ENCODE results near the gene RELN.
"Not testable (repeated sequence)": the region's sequence is repeated elsewhere in the genome, so short reads cannot be mapped to it uniquely, and the experiment has no call there.

RELN gene

DNA sequence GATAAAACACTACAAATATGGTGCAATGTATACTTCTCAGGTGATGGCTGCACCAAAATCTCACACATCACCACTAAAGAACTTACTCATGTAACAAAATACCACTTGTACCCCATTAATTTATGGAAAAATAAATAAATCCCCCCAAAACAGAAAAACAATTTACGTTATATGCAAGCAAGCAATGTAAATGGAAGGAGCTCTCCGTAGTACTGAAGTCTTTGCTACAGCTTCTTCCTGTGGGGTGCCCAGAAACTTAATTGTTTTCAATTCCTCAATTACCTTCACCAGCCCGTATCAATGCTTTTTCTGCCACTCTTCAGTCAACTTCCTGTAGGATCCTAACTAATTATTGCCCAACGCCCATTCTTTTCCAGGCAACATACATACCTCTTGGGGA is 138.1 kb downstream of the RELN start:
- no peak for DNase-seq (ENCODE audit: low read depth, low spot score)

DNA sequence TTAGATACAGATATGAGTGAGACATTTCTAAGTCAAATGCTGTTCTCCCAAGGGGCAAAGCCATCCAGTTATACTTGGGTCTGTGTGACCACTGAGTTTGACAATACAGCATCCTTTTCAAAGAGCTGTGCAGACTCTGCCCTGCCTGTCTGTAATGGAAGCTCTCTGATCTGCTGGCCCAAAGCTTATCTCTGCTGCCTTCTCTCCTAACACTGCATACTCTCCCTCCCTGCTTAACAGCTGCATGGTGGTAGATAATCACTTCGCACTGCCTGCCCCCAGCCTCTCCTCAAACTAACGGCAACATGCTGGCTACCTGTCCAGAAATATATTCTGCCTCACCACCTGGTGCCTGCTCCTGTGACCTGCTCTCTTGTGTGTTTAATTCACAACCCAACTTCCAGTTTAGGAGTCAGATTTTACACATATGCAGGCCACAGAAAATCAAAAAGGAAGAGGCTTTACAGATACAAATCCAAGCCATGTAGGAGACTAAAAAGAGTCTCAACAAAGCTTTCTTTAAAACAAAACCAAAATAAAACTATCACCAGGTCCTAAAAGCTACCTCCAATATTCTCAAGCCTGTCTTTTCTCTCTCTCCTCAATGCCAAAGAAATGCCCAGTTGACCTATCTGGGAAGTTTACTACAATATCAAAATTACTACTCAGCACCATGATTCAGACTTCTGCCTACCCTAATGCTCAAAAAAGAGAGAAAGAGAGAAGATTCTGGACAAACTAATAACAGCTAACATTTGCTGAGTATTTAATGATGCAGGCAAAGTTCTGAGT is 145.6 kb downstream of the RELN start:
- no peak for DNase-seq (ENCODE audit: low read depth, low spot score)

DNA sequence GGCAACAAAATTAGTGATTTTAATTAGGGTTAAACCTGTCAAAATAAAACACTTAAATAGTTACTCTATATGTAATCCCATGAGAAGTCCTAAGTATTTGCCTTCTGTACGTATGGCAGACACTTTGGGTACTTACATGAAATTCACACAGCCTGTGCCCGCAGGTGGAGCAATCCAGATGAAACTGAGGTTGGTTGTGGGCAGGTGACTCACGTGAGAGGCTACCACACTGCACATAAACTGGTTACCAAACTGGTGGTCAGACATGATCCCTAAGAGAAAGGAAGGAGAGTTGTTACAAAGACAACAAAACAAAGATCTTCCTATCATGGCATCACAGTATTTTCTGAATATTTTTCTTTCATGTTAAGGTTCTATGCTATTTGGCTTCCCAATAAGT is 156.1 kb downstream of the RELN start:
- no peak for DNase-seq (ENCODE audit: low read depth, low spot score)

DNA sequence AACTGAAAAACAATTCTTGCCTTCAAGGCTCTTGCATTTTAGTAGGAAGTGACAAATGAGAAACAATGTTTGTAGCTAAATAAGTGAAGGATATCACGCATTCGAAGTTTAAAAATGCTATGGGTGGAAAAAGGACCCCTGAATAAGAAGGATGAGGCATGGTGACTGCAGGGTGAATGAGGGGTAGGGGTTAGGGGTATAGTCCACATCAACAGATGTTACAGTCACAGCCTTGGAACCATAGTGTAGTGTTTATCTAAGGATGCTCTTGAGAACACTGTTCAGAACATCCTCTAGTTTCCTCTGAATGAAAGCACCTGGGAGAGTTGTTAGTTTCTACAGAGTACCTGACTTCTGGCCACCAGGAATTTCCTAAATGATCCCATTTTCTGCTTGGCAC is 157.0 kb downstream of the RELN start:
- DNase-seq (ENCODE audit: low read depth, low spot score): no peak

DNA sequence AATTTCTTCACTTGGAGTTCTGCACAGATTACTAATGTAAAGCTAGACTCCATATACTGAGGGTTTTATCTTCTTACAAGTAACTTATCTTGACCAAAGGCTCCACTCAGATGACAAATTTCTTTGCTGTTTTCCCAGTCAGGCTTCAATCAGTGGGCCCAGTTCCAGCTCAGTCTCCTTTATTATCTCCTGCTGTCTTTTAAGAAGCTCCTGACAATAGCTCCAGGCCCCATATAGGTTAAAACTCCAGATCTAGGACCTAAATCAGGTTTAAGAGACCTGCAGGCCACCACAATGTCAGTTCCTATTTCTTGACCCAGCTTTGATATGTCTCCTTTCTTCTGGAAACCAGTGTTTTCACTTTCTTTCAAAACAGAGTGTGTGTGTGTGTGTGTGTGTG is 165.2 kb downstream of the RELN start:
- DNase-seq (ENCODE audit: low read depth, low spot score): no peak

DNA sequence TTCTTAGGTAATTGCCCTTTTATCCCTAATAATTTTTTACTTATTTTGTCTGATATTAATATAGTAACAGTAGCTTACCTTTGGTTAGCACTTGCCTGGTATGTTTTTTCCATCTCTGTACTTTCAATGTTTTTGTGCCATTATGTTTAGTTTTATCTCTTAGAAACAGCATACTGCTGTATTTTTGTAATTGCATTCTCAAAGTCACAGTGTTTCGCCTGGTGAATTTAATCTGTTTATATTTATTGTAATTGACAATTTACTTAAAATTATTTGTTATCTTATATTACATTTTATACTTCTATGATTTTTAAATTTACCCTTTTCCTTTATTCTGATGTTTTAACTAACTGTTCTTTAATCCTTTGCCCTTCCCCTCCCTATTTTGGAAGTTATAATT is 166.4 kb downstream of the RELN start:
- DNase-seq (ENCODE audit: low read depth, low spot score): no peak

DNA sequence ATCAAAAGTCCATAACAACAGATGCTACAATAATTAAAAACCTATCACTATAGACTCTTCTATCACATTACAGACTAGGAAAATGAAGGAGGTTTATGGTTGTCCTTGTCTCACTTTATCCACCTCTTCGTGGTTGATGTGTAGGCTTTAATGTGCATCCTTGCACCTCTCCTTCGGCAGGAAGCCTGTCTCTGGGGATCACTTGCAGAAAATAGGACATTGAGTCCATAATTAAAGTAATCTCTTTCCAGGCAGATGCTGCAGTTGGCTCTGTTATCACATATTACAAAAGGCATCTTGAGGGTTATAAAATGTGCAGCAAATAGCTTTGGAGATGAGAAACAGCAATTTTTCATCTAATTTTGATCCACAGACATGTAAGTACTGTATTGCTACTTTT is 168.4 kb downstream of the RELN start:
- no peak for DNase-seq (ENCODE audit: low read depth, low spot score)

DNA sequence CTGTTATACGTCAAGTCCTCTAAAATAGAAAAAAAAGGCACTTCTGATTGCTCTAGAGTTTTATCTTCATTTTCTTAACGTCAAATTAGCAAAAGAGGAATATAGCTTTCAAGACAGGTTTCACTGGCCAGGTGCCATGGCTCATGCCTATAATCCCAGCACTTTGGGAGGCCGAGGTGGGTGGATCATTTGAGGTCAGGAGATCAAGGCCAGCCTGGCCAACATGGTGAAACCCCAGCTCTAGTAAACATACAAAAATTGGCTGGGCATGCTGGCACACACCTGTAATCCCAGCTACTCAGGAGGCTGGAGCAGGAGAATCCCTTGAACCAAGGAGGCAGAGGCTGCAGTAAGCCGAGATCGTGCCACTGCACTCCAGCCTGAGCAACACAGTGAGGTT is 173.5 kb downstream of the RELN start:
- DNase-seq (ENCODE audit: low read depth, low spot score): not testable (repeated sequence)

DNA sequence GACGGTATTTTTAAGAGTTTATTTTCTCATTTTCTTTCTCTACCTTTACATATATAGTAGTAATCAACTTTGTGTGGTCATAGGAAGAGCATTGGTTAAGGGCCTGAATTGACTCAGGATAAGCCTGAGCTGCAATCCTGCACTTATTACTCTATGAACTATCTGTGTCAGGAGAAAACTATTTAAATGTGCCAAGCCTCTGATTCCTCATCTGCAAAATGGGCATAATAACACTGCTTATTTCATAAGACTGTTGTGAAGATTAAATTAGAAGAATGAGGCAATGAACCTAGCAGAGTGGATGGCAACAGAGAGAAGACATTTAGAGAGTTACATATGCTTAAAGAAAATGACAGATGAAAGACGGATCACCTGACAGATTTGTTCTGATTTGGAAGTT is 175.5 kb downstream of the RELN start:
- DNase-seq (ENCODE audit: low read depth, low spot score): no peak

DNA sequence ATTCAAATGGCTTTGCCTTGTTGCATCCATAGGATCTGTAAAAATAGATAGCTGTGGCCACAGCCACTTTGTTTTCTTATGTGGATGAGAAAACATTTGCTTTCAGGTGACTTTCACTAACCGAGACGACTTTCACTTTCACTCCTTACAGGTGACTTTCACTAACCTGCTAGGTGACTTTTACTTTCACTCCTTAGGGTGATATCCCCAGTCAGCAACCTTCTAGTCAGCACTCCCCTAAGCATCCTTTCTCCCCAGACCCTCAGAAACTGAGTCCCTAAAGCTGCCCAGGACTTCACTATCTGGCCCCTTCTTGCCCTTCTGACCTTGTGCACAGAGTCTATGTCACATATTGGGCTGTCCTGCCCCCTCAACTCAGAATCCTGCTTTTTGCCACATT is 177.5 kb downstream of the RELN start:
- no peak for DNase-seq (ENCODE audit: low read depth, low spot score)

DNA sequence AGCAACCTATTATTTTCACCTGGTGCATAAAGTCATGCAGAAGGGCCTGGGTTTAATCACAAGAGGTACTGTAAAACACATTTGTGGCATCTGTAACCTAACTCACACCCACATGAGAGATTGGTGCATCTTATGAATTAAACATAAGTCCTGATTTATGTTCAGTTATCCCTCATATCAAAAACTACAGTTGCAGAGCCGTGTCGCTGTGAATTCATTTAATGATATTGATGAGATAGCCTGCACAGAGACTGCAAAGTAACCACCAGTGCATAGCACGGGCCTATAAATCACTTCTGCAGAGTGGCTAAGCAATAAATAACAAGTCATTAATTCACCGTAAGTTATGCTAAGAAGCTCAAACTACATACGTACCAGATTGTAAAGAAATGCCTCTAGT is 178.2 kb downstream of the RELN start:
- DNase-seq (ENCODE audit: low read depth, low spot score): no peak

DNA sequence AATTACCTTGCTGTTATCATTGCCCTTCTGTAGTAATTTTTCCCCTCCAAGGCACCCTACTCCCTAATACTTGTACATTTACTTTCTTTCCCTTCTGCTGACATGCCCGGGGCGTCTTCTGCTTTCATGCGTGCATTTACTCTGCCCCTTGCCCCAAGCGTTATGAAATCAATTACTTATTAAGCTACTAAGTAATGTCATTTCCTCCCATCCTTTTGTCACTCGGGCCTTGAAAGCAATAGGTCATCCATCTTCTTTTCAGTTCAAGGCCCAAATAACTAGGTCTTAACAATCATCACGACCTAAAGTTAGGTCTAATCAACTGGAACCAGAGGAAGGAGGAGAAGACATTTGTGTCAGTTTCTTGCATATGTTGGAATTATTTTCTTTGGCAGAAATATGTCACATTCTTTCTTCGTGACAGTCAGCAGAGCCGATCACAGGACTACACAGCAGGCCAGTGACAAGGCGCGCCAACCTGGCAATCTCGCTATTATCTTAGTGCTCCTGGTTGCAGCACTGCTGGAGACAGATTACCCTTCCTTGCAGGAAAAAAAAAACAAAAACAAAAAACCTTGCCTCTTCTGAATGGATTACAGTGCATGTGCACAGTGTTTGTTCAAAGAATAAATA is 179.2 kb downstream of the RELN start:
- no peak for DNase-seq (ENCODE audit: low read depth, low spot score)

DNA sequence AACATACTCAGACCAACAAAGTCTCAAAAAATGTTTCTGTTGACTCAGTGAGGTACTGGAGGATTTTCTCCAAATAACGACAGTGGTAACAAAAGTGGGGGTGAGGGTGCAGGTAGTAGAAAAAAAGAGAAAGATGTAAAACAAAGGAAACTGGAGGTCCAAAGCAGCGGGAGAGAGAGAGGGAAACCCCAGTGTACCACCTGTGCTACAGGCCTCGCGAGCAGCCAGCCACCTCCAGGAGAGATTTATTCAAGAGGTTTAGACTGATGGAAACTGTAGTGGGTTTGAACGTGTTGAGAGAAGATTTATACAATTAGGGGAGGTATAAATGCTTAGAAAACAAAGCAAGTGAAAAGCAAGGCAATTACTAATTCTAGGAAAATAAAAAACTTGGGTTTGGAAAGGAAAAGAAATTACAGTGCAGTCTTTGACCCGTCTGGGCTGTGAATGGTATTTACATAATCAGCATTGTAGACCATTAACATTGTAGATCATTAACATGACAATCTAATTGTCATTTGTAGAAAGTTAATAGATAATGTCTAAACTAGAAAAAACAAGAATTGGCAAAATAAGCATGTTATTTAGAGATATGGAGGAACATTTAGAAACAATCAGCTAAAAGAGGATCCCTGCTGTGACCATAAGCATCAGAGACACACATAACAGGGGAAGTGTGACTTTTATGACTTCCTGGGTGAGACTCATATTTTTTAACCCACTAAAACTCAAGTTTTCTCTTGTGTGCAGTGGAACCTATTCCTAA is 180.0 kb downstream of the RELN start:
- no peak for DNase-seq (ENCODE audit: low read depth, low spot score)

DNA sequence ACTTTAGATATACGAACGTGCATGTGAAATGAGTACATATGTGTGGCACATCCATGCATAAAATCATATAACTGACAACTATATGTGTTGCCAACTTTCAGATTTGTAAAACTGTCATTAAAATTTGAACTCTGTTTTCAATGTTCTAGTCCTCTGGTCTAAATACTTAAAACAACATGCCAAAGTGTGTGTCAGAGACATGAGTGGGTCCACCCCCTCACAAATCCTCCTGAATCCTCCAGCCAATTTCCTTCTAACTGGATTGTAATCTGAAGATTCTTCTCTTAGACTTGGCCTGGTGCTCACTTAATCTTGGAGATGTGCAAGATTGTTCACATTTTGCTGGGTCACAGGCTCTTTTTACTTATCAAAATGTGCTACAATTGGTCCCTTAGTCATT is 184.1 kb downstream of the RELN start:
- DNase-seq (ENCODE audit: low read depth, low spot score): no peak

DNA sequence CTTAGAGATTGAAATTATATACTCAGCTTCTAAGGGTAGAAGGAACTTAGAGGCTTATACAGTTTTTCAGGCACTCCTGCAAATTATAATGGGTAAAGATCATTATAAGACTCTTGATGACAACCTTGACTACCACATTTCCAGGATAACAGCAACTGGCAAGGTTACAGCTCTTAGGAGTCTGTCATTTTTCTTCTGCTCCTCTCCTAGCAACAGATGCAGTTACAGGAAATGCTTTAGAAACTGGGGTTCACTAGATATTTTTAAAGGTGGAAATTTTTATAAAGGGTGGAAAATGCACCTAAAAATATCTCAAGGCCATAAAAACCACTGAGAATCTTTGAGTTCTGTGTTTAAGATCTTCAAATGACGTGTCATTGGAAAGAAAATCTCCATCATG is 185.8 kb downstream of the RELN start:
- DNase-seq (ENCODE audit: low read depth, low spot score): no peak

DNA sequence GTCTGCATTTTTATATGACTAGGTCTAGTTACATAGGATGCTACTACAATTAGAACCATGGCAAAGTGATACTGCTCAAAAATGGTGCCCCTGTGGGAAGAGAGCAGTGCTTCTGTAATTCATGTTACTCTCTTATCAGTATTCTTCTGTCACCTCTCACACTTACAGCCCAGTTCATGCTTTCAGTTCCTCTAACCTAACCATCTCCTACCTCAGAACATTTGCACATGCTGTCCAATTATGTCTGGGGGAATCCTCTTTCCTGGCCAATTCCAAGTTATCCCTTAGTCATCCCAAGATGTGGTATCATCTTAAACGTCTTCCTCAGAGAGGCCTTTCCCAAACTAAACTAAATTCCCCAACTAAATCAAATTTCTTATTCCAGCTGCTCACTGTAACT is 190.2 kb downstream of the RELN start:
- no peak for DNase-seq (ENCODE audit: low read depth, low spot score)

DNA sequence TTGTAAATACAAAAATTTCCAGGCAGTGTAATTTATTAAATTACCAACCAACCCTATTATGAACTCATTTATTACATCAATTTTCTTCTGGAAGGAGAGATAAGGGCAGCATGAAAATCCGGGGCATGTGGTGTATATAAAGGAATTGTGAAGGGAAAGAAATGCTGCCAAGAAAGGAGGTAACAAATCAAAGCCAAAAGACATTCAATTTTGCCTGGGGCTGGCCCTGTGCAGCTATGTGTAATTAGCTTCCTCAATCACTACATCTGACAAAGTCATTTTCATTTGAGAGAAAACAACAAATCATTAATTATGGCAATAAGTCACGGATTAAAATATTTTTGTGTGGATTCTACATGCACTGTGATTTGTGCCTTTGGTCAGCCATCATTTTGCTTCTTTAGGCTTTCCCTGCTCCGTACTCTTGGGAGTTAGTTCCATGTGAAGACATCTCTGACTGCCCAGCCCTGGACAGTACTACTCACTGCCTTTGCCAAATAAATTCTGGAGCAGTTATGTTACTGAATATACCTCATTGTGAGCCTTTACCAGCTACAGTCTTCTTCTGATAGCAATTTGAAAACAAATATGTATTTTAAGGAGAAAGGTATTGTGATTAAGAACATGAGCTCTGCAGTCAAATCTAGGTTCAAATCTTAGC is 191.7 kb downstream of the RELN start:
- no peak for DNase-seq (ENCODE audit: low read depth, low spot score)

DNA sequence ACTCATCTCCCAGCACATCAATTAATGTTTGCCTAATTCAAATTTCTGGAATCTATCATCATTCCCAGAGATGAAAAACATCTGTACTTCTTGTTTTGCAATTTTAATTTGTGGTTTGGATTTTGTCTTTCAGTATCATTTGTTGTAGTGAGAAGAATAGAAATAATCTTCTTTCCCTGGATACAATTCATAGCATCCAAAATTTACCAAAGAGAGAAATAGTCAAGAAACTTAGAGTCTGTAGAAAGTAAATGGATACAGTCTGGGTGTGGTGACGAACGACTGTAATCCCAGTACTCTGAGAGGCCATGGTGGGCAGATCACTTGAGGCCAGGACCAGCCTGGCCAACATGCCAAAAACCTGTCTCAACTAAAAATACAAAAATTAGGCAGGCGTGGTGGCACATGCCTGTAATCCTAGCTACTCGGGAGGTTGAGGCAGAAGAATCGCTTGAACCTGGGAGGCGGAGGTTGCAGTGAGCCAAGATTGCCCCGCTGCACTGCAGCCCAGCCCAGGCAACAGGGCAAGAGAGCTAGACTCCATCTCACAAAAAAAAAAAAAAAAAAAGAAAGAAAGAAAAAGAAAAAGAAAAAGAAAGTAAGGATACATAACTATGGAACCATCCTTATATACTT is 193.0 kb downstream of the RELN start:
- no peak for DNase-seq (ENCODE audit: low read depth, low spot score)

DNA sequence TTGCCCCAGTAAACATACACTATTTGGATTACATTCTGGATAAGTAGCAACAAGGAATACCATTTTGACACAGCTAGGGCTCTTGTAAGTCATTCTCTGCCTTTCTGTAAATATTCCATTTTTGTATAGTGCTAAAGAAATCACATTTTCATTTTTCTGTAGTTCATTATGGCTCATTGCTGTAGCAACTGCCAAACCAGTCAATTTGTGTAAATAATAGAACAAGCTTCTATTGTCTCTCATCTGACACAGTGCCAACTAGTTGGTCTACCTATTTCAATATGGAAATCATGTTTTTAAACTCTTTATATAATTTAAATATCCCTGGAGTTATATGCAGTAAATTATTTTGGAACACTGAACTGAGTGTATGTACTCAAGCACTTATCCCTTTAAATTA is 193.7 kb downstream of the RELN start:
- no peak for DNase-seq (ENCODE audit: low read depth, low spot score)

DNA sequence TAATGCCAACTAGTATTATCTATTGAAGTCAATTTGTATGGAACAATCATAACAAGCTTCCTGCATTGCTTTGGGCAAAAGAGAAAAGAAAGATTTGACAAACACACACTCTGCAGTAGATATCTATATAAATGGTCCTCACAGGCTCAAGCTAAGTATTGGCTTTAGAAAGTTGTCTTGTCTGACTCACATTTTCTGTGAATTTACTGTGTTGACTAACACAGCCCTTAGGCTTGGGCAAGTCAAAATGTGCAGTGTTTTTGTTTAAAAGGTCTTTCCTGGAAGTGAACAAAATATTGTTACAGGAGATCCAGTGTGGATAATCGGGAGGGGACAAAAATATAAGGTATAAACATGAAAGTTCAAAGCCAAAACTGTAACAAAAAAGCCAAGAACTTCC is 194.4 kb downstream of the RELN start:
- no peak for DNase-seq (ENCODE audit: low read depth, low spot score)

DNA sequence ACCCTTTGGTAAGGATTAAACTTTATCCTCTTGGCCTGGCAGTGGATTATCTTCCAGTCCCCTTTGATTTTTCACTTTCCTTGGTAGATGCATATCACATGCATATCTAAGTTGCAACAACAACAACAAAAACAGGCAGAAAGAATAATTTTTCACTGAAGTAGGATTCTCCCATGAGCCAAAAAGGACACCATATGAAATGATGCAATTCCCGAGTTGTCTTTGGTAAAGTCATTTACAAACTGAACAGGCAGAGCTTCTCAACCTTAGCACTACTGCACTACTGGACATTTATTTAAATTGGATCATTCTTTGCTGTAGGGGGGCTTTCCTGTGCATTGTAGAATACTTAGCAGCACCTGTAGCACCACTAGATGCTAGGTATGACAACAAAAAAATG is 195.0 kb downstream of the RELN start:
- DNase-seq (ENCODE audit: low read depth, low spot score): no peak

DNA sequence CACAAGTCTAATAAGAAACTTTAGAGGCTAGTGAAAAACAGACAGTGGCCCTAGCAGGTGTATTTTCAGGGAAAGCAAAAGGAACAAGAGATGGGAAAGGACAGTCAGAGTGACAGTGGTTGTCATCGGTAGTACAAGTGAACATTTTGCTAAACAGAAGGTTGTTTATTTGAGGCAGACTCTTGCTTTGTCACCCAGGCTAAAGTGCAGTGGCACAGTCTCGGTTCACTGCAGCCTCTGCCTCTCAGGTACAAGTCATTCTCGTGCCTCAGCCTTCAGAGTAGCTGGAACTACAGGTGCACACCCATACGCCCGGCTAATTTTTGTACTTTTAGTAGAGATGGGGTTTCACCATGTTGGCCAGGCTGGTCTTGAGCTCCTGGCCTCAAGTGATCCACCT is 195.8 kb downstream of the RELN start:
- DNase-seq (ENCODE audit: low read depth, low spot score): no peak
